Tibial nerve (tissue), 3 donors: ENCODE results near the gene PLCG1.

ENCODE experiments used
- POLR2A ChIP-seq, 2 donors: fragments of 450-650 bp; IDR thresholded peaks; one replicate each; pipeline ENCODE4 v1.6.1; 2017; ENCODE audit warnings: antibody characterized with exemption in 2 of 2, mild to moderate bottlenecking in 2 of 2, moderate library complexity in 2 of 2
- TF ChIP-seq, protein P1 (sequence below), 5 experiments: fragments of 200-600 bp in 3 of 5; fragments of 450-650 bp in 2 of 5; sonication (generic) in 3 of 5; IDR thresholded peaks; one replicate each; pipeline ENCODE4 v1.5.1; 2016 to 2019; ENCODE audit warnings: antibody characterized with exemption in 5 of 5, mild to moderate bottlenecking in 3 of 5, moderate library complexity in 2 of 5

DNA sequence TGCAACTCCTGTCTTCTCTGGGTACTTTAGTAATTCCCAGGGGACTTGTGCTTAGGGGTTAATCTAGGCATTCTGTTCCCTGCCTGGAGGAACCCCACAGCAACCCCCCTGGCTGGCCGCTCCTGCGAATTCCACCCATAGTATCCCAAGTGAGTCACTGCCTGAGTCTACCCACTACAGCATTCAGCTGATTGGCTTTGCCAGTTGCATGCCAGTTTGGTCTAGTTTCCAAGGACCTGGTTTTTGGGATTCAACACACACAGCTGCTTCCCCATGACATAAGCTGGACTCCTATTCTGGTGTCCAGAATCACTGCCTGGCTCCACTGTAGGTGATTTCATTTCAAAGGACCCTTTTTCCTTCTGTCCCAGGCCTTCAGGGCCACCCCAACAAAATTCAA, 40.3 kb downstream of the PLCG1 start:
- TF ChIP-seq, protein P1, sequence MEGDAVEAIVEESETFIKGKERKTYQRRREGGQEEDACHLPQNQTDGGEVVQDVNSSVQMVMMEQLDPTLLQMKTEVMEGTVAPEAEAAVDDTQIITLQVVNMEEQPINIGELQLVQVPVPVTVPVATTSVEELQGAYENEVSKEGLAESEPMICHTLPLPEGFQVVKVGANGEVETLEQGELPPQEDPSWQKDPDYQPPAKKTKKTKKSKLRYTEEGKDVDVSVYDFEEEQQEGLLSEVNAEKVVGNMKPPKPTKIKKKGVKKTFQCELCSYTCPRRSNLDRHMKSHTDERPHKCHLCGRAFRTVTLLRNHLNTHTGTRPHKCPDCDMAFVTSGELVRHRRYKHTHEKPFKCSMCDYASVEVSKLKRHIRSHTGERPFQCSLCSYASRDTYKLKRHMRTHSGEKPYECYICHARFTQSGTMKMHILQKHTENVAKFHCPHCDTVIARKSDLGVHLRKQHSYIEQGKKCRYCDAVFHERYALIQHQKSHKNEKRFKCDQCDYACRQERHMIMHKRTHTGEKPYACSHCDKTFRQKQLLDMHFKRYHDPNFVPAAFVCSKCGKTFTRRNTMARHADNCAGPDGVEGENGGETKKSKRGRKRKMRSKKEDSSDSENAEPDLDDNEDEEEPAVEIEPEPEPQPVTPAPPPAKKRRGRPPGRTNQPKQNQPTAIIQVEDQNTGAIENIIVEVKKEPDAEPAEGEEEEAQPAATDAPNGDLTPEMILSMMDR (IDR thresholded peaks at IDR 0.05) = no peak
- TF ChIP-seq POLR2A (IDR thresholded peaks at IDR 0.05) = no peak
